UCSD-AML1 (cell line): Measurements from ENCODE around the gene ZNF831.

ENCODE experiments used
- DNase-seq: peaks from one replicate; lab custom pipeline; 2025; ENCODE audit not compliant: unreplicated experiment; lab: John Stamatoyannopoulos, UW

The ZNF831 gene

DNA sequence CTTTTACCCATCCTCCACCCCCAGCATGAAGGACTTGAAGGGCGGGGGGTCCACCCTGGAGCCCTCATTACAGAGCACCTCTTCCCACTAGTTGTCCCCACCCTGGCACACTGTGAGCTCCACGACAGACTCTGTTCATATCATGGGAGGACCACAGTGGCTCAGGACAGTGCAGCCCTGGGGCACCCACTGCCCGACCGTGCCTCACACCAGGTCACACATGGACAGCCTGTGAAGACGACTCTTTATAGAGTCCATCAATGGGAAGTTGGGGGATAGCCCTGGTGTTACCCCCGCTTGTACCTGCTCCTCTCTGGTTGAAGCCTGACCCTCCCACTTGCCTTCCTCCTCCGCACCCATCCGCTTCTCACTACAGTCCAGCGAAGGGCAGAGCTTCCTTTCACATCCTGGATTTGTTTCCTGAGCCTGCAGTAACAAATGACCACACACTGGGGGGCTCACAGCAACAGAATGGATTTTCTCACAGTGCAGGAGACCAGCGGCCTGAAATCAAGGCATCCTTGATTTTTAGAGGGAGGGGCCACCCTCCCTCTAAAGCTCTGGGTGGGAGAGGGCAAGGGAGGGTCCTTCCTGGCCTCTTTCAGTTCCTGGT is 15.5 kb downstream of the ZNF831 start:
- DNase-seq, result no peak

- DNase-seq, result no peak
Measured at GRCh38 chr20:59179988-59180387, 16.4 kb downstream of the ZNF831 start.

DNA sequence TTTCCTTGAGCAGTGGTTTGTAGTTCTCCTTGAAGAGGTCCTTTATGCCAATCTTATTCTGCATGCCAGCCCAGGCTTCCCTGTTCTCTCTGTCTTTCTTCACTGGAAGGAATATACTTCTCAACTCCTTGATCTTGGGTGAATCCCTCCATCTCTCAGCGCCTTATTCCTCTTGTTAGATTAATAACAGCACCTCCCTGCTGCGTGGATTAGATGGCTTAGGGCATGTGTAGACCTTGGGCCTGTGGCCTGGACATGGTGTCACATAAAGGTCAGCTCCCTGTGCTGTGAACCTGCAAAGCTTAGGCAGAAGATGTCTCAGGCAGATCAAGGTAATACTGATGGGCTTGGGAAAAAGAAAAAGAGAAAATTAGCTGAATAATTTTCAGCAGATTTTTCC is 18.3 kb downstream of the ZNF831 start:
- DNase-seq, result no peak

DNA sequence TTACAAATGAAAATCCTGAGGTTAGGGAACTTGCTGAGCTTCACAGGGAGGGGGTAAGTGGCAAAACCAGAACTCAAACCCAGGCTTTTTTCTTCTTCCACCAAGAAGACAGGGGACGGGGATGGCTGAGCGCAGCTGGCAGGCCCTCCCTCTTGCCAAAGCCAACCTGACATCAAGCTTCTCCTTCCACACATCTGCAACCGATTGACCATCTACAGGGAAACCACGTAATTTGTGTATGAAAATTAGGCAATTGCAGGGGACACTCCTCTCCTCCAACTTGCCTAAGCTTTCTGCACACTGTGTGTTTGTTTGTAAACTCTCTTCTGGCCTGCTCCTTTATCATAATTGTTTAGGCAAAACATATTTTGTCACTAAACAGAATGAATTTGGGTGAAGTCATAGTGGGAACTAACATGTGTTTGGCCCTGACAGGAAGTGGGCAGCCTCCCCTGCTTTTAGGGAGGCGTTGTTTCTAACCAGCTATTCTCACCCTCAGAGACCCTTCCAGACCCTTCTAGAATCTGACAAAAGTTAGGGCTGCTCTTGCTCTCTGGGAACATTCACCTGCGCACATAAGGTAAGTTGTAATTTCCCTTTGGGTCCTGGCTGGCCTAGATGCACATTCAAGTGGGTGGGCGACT is 18.9 kb downstream of the ZNF831 start:
- no peak for DNase-seq

DNA sequence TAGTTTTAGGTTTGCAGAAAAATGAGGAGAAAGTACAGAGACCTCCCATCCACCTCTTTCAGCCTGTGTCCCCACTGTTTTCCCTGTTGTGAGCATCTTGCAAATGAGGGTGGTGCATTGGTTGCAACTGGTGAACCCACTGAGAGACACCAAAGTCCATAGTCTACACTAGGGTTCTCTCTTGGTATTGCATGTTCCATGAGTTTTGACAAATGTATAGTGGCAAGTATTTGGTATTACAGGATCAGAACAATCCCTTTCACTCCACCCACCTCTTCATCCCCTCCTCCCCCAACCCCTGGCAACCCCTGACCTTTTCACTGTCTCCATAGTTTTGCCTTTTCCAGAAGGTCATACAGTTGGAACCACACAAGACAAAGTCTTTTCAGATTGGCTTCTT is 20.1 kb downstream of the ZNF831 start:
- no peak for DNase-seq

DNA sequence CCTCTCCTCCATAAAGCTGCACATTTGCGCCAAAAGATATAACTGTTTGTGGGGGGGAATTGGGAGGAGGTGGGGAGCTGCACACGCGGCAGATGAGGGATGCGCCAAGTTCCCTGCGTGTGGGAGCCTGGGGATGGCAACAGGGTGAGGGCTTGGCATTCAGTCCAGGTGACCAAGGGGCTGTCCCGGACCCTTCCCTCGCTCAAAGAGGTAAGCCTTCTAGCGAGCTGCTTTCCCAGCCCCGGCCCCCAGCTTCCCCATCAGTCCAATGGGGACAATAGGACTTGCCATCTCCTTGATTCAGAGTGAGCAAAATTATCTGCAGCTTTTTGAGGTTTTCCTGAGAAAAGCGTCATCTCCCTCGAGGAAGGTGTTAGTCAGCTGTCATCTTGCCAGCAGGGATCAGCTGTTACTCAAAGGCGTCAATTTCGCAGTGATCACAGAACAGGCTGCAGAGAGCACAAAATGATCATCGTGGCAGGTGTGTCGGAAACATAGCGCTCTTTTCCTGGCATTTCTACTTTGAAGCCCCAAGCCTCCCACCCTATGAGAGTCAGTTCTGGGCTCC is 21.3 kb downstream of the ZNF831 start:
- no peak for DNase-seq

DNA sequence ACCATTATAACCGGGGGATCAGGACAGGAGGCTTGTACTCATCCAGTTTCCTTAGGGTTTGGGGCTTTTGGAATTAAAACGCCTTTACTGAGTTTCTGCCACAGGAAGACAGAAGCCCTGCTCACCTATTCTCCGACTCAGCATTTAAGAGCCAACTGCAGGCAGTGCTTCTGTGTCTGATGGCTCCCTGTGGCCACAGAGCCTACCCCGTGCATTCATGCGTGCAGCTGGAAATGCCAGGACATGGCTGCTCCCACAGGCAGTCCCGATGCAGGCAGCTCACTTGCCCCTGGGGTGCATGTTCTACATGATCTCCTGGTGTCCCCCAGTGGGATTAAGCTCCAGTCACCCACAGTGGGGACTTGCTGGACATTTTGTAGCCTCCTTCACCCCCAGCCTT is 22.2 kb downstream of the ZNF831 start:
- no peak for DNase-seq

DNA sequence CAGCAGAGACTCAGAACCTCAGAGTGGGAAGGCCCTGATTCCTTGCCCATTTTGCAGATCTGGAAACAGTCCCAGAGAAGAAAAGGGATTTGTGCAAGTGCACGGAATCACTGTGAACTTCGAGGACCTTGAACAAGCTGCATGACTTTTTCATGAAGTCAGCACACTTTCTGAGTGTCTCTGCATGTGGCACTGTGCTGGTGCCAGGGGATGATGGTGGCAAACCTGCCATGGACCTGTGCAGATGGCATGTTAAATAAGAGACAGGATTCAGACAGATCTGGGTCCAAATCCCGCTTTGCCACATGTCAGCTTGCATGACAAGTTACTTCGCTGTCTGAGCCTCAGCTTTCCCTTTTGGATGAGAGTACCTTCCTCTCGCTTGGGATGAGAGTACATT is 26.8 kb downstream of the ZNF831 start:
- DNase-seq, result no peak

DNA sequence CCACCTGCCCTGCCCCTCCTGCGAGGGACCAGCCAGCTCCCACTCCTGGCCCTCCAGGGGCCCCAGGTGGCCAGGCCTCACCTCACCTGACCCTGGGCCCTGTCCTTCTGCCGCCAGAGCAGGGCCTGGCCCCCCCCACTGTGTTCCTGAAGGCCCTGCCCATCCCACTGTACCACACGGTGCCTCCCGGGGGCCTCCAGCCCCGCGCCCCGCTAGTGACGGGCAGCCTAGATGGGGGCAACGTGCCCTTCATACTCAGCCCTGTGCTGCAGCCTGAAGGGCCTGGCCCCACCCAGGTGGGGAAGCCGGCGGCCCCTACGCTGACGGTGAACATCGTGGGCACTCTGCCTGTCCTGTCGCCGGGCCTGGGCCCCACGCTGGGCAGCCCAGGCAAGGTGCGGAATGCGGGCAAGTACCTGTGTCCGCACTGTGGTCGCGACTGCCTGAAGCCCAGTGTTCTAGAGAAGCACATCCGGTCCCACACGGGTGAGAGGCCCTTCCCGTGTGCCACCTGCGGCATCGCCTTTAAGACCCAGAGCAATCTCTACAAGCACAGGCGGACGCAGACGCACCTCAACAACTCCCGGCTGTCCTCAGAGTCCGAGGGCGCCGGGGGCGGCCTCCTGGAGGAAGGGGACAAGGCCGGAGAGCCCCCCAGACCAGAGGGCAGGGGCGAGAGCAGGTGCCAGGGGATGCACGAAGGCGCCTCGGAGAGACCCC is 27.6 kb downstream of the ZNF831 start:
- no peak for DNase-seq

DNA sequence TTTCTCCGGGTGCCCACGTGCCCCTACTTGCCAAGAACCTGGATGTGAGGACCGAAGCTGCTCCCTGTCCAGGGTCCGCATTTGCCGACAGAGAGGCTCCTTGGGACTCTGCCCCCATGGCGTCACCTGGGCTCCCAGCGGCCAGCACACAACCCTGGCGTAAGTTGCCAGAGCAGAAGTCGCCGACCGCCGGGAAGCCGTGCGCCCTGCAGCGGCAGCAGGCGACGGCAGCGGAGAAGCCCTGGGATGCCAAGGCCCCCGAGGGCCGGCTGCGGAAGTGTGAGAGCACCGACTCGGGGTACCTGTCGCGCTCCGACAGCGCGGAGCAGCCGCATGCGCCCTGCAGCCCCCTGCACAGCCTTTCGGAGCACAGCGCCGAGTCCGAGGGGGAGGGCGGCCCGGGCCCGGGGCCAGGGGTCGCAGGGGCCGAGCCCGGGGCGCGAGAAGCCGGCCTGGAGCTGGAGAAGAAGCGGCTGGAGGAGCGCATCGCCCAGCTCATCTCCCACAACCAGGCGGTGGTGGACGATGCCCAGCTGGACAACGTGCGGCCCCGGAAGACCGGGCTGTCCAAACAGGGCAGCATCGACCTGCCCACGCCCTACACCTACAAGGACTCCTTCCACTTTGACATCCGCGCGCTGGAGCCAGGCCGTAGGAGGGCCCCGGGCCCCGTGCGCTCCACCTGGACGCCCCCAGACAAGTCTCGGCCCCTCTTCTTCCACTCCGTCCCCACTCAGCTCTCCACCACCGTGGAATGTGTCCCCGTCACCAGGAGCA is 28.3 kb downstream of the ZNF831 start:
- no peak for DNase-seq

GRCh38 chr20:59192533-59192896 is 28.9 kb downstream of the ZNF831 start:
- DNase-seq, result no peak

GRCh38 chr20:59193325-59193724 is 29.7 kb downstream of the ZNF831 start:
- no peak for DNase-seq

- DNase-seq, result no peak
Measured at GRCh38 chr20:59194023-59194935, 30.7 kb downstream of the ZNF831 start.

- DNase-seq, result no peak
Measured at GRCh38 chr20:59195316-59195993, 31.8 kb downstream of the ZNF831 start.

DNA sequence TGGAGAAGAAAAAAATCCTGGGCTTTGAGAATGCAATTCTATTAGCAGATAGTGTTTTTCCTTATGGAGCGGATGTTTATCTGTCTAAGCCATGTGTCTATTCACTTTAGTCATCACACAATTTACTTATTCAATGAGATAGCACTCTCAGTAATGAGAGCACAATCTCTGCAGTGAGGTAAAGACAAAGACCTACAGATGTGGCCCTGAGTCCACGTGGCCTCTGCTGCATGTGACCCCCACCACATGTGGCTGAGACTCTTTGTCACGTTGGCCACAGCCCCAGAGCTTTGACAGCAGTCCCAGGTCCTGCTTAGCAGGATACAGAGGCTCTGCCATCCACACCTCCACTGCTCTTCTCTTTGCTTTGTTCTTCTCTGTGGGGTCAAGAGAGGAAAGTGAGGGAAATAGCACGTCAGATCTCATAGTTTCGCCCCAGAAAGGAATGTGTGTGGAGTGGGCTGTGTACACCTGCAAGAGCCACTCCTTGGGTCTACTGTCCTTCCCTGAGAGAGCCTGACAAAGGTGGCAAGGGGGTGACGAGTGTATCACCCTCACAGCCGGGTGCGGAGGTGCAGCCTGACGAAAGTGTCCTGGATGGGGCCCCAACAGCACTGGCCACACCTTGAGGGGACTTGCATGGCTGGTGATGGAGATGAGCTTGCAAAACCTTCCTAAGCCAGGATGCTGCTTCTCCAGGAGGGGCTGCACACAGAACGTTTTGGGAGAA is 40.7 kb downstream of the ZNF831 start:
- DNase-seq, result no peak

DNA sequence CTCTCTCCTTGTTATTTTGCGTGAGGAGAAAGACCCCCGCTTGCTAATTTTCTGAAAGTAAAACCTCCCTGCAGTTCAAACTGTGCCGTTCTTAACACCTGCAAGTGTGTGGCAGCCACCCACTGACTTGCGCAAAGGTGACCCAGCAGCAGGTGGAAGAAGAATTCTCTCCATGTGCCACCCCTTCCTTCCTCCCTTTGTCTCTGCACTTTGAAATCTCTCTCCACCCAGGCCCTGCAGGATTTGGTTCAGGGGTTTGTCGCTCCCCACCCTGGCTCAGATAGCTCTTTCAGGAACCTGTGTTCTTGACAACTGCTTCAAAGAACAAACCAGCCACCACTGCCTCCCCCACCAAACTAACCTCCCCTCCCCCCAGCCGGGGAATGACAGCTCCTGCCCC is 41.4 kb downstream of the ZNF831 start:
- DNase-seq, result no peak

DNA sequence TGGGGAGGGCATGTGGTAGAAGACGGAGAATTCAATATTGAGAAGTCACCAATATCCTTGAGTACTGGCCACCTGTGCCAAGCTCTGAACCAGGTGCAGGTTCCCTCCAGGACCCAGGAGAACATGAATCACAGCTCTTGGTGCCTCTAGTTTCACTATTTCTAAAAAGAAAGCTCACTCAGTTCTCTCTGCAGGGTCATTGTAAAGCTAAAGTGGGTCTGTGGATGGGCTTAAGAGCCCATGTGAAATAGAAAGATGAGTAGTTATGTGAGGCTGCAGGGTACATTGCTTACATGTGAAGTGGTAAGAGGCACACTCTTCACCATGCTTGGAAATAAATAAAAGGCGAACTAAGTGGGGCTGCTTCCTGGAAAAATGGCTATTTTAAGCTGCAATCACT is 43.6 kb downstream of the ZNF831 start:
- no peak for DNase-seq

DNA sequence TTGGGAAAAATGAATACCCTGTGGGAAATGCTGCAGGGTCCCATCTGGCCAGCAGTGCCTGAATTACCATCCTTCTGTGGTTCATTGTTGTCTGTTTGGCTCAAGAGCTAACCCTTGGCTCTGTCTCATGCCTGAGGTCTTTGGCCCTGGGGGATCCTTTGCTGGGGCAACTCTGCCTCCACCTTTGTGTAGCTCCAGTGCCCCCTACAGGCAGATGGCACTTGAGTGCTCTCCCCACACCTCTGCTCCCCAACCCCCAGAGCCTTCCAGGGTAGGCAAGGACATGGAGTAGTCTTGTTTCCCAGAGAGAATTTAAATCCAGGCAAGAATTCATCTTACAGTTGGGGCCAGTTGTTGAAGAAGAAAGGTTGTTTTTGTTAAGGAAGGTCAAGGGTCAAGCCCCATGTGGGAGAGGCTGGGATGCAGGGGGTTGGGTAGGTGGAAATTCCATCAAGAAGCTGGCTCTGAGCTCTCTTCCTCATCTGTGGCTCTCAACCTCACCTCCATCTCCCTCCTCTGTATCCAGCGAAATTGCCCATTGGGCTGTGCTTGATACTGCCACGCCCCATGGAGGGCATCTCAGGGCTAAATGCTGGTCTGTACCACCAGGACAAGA is 44.2 kb downstream of the ZNF831 start:
- peak; percentile 56 for DNase-seq

DNA sequence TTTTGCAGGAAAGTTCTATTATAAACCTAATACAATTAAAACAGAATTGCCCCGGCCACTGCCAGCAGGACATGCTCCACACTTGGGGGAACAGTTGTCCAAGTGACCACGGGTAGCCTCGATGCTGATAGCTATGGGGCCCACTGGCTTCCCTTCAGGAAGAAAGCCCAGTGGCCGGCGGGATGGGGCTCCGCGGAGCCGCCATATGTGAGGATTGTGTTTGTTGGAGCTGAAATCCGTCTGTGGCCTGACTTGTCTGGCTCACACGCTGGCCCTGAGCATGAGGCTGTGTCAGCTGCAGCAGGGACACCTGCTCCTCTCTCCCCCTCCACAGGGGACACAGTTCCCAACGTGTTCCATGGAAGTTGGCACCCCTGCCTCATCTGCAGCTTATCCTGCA is 46.6 kb downstream of the ZNF831 start:
- DNase-seq, result no peak
